Measurements from ENCODE around the gene KCNQ1. TPM values are rescaled to one million over a fixed set of nuclear protein-coding genes. Genes with fewer than 3 reads are reported as not detected.

KCNQ1 gene
- total and polyA plus RNA-seq, 3 experiments from 2014 or later, result 2.6 to 5.7 (median 3.4) TPM

DNA sequence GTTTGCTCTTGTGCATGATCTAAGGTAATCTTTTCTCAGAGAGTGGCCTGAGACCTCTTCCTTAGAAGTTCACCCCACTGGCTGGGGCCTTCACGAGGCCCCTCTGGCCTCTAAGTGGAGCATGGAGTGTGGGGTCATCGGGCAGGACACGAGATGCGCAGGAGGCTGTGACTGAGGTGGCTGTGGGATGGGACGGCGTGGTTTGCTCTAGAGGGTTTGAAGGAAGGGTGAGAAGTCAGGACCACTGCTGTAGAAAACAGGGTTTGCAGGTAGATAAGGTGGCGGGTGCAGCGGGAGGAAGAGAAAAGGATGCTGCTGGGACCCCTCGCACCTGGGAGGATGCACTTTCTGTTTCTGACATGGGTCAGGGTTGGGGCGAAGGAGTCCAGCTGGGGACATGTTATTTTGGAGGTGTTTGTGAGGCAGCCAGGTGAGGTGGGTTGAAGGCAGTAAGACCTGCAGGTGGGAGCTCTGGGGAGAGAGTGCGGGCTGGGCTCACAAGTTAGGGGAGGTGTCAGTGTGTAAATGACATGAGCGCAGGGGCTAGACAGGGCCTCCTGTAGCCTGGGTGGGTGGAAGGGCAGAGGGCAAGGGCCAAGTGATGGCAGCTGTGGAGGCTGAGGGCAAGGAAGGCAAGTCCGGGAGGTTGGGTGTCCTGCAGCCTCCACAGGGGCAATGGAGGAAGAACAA lies 62.5 kb downstream of the KCNQ1 start:
- Mint-ChIP-seq H3K27me3 (peaks cover 3 to 8% of the 10 kb centered on the region in 2 donors), H3K9me3 (peaks cover 0 to 8% (median 3%) of the 10 kb centered on the region in 5 donors)
- CTCF ChIA-PET, result no interaction called here

GRCh38 chr11:2507945-2508749 lies 63.3 kb downstream of the KCNQ1 start:
- no peaks in the 10 kb centered on the region for H3K4me1 ChIP-seq (ENCODE audit: insufficient read depth, low read length)
- ChIA-PET POLR2A (no interaction called here), CTCF (no interaction called here)
- no peaks in the 10 kb centered on the region for H3K36me3 ChIP-seq (ENCODE audit: insufficient read depth, low read length)
- no peak for DNase-seq
- no peaks in the 10 kb centered on the region for H3K27me3 ChIP-seq (ENCODE audit: insufficient read depth, low read length, poor library complexity, severe bottlenecking)
- Mint-ChIP-seq H3K27me3 (peaks cover 0 to 1% of the 10 kb centered on the region in 2 donors), H3K36me3 (no peaks in the 10 kb centered on the region), H3K4me3 (no peak overlapping the region), H3K9me3 (no peaks in the 10 kb centered on the region), H3K27ac (no peak overlapping the region), H3K4me1 (no peaks in the 10 kb centered on the region)
- H3K9me3 ChIP-seq (ENCODE audit: low read length), result no peaks in the 10 kb centered on the region
- no peak overlapping the region for H3K4me3 ChIP-seq (ENCODE audit: low read length)
- no peak overlapping the region for H3K27ac ChIP-seq (ENCODE audit: low read depth, low read length)

More for the DNA sequence above, 62.5 kb downstream of the KCNQ1 start:
- no peak for DNase-seq
- H3K36me3 ChIP-seq (ENCODE audit: insufficient read depth, low read length), result no peaks in the 10 kb centered on the region
- H3K9me3 ChIP-seq (ENCODE audit: low read length), result no peaks in the 10 kb centered on the region
- peak overlapping the region in 1 of 8 donors; percentile 37 for H3K27ac Mint-ChIP-seq
- H3K4me3 Mint-ChIP-seq, result no peak overlapping the region
- no peaks in the 10 kb centered on the region for H3K4me1 Mint-ChIP-seq
- no peak overlapping the region for H3K27ac ChIP-seq (ENCODE audit: low read depth, low read length)
- H3K4me1 ChIP-seq (ENCODE audit: insufficient read depth, low read length), result no peaks in the 10 kb centered on the region
- H3K4me3 ChIP-seq (ENCODE audit: low read length), result no peak overlapping the region
- POLR2A ChIA-PET, result no interaction called here
- no peaks in the 10 kb centered on the region for H3K36me3 Mint-ChIP-seq
- H3K27me3 ChIP-seq (ENCODE audit: insufficient read depth, low read length, poor library complexity, severe bottlenecking), result no peaks in the 10 kb centered on the region

- H3K36me3 Mint-ChIP-seq, result no peaks in the 10 kb centered on the region
- H3K27me3 Mint-ChIP-seq, result no peaks in the 10 kb centered on the region
- Histone ChIP-seq H3K4me1 (ENCODE audit: insufficient read depth, low read length) (no peaks in the 10 kb centered on the region), H3K4me3 (ENCODE audit: low read length) (no peak overlapping the region), H3K36me3 (ENCODE audit: insufficient read depth, low read length) (no peaks in the 10 kb centered on the region), H3K9me3 (ENCODE audit: low read length) (no peaks in the 10 kb centered on the region), H3K27me3 (ENCODE audit: insufficient read depth, low read length, poor library complexity, severe bottlenecking) (no peaks in the 10 kb centered on the region), H3K27ac (ENCODE audit: low read depth, low read length) (no peak overlapping the region)
- H3K4me3 Mint-ChIP-seq, result no peak overlapping the region
- H3K4me1 Mint-ChIP-seq, result no peaks in the 10 kb centered on the region
- H3K9me3 Mint-ChIP-seq, result no peaks in the 10 kb centered on the region
- ChIA-PET CTCF (no interaction called here), POLR2A (no interaction called here)
- no peak for DNase-seq
- H3K27ac Mint-ChIP-seq, result no peak overlapping the region
These were observed 64.0 kb downstream of the KCNQ1 start for GRCh38 chr11:2508793-2509192.

GRCh38 chr11:2509481-2510001 lies 64.7 kb downstream of the KCNQ1 start:
- POLR2A ChIA-PET, result no interaction called here

DNA sequence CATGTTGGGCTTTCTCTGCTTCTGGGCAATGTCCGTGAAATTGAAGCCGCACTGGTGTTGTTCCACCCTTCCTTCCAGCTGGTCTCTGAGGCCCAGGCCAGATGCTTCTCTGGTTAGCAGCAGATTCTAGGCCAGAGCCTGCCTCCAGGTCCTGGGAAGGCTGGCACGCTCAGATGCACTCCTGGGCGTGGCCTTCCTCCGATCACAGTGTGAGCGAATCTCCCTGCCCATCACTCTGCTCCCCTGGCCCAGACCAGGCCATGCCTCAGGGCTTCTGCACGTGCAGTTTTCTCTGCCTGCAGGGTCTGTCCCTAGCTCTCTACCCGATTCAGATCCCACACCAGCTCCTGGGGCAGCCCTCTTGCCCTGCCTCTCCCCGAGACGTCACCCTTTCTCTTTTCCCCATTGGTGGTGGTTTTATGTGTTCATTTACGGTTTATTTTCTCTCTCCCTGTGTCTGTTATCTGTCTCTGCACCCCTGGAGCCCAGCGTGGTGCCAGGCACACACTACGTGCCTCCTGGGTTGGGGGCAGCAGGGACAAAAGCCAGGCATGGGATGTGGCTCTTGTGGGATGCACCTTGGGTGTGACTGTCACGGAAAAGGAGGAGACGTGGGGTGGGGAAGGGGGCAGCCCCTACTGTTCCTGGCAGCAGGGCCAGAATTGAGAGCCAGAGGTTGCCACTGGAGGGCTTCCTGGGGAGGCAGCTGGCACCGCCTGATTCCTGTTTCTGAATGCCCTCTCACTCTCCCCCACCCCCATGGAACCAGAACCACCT lies 66.0 kb downstream of the KCNQ1 start:
- no peaks in the 10 kb centered on the region for H3K4me1 Mint-ChIP-seq
- Histone ChIP-seq H3K36me3 (ENCODE audit: insufficient read depth, low read length) (no peaks in the 10 kb centered on the region), H3K9me3 (ENCODE audit: low read length) (no peaks in the 10 kb centered on the region), H3K27me3 (ENCODE audit: insufficient read depth, low read length, poor library complexity, severe bottlenecking) (no peaks in the 10 kb centered on the region), H3K27ac (ENCODE audit: low read depth, low read length) (no peak overlapping the region), H3K4me1 (ENCODE audit: insufficient read depth, low read length) (no peaks in the 10 kb centered on the region), H3K4me3 (ENCODE audit: low read length) (no peak overlapping the region)
- no peaks in the 10 kb centered on the region for H3K36me3 Mint-ChIP-seq
- CTCF ChIA-PET, result interaction anchor here (2.0 kb wide), 1 partner anchor 21 kb away, joined by 6 read pairs; no protein-coding TSS in a partner anchor
- H3K27ac Mint-ChIP-seq, result peak overlapping the region in 1 of 8 donors; percentile 15
- POLR2A ChIA-PET, result no interaction called here
- no peaks in the 10 kb centered on the region for H3K27me3 Mint-ChIP-seq
- no peak overlapping the region for H3K4me3 Mint-ChIP-seq
- DNase-seq, result no peak
- no peaks in the 10 kb centered on the region for H3K9me3 Mint-ChIP-seq

More at GRCh38 chr11:2509481-2510001, 64.7 kb downstream of the KCNQ1 start:
- Histone ChIP-seq H3K4me1 (ENCODE audit: insufficient read depth, low read length) (no peaks in the 10 kb centered on the region), H3K27ac (ENCODE audit: low read depth, low read length) (no peak overlapping the region), H3K36me3 (ENCODE audit: insufficient read depth, low read length) (no peaks in the 10 kb centered on the region), H3K4me3 (ENCODE audit: low read length) (no peak overlapping the region), H3K9me3 (ENCODE audit: low read length) (no peaks in the 10 kb centered on the region), H3K27me3 (ENCODE audit: insufficient read depth, low read length, poor library complexity, severe bottlenecking) (no peaks in the 10 kb centered on the region)
- Mint-ChIP-seq H3K9me3 (no peaks in the 10 kb centered on the region), H3K4me3 (no peak overlapping the region), H3K36me3 (no peaks in the 10 kb centered on the region), H3K27me3 (no peaks in the 10 kb centered on the region), H3K4me1 (no peaks in the 10 kb centered on the region), H3K27ac (peak overlapping the region in 1 of 8 donors; percentile 81)
- DNase-seq, result no peak
- CTCF ChIA-PET, result interaction anchor here (2.0 kb wide), 1 partner anchor 22 kb away, joined by 6 read pairs; no protein-coding TSS in a partner anchor

DNA sequence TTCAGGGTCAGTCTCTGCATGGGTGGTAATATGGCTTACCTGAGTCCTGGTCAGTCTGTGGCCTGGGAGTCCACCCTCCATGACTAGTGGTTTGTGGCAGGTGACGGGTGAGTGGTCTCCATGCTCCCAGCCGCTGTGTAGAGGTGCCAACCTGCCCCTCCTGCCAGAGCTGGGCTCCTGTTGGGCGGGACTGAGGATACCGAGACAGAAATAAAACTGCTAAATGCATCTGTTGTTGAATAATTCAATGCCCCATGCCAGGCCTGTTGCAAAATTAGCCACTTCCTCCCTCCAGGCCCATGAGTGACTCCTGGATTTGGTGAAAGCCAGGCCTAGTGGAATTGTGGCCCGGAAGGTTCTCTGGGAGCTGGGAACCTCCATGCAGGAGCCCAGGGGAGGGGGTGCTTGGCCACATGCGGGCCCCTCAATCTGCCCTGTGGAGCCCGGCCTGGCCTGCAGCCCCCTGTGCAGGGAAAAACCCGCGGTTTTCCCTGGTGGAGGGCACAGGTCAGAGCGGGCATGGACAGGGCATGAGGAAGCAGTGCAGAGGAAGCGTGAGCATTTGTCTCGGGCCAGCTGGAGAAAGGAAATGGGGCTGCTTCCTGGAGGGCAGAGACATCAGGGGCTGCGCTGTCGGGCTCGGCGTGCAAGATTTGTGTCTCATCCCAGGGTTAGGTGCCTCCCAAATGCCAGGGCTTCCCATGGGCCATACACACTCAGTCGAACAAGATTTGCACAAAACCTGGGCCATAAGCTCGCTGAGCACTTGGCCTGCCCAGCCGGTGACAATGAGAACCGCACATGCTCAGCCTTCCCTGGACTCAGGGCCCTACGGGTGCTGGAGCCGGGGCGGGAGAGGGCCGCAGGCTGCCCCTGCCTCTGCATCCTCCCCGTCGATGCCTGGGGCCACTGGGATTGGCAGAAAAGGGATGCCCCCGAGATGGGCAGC lies 66.9 kb downstream of the KCNQ1 start:
- Histone ChIP-seq H3K27ac (ENCODE audit: low read depth, low read length) (no peak overlapping the region), H3K36me3 (ENCODE audit: insufficient read depth, low read length) (no peaks in the 10 kb centered on the region), H3K4me3 (ENCODE audit: low read length) (no peak overlapping the region), H3K9me3 (ENCODE audit: low read length) (no peaks in the 10 kb centered on the region), H3K27me3 (ENCODE audit: insufficient read depth, low read length, poor library complexity, severe bottlenecking) (no peaks in the 10 kb centered on the region), H3K4me1 (ENCODE audit: insufficient read depth, low read length) (no peaks in the 10 kb centered on the region)
- no peaks in the 10 kb centered on the region for H3K36me3 Mint-ChIP-seq
- no peak overlapping the region for H3K27ac Mint-ChIP-seq
- DNase-seq, result peak in 1 of 5 donors; percentile 0
- H3K27me3 Mint-ChIP-seq, result no peaks in the 10 kb centered on the region
- ChIA-PET CTCF (interaction anchor here (2.0 kb wide), 1 partner anchor 20 kb away, joined by 6 read pairs; no protein-coding TSS in a partner anchor), POLR2A (interaction anchor here (0.6 kb wide), 1 partner anchor 142 kb away, joined by 3 read pairs; no protein-coding TSS in a partner anchor)
- no peaks in the 10 kb centered on the region for H3K9me3 Mint-ChIP-seq
- no peaks in the 10 kb centered on the region for H3K4me1 Mint-ChIP-seq
- H3K4me3 Mint-ChIP-seq, result no peak overlapping the region
